ENCODE results near the gene MRTFB.

- TF ChIP-seq, protein P1, sequence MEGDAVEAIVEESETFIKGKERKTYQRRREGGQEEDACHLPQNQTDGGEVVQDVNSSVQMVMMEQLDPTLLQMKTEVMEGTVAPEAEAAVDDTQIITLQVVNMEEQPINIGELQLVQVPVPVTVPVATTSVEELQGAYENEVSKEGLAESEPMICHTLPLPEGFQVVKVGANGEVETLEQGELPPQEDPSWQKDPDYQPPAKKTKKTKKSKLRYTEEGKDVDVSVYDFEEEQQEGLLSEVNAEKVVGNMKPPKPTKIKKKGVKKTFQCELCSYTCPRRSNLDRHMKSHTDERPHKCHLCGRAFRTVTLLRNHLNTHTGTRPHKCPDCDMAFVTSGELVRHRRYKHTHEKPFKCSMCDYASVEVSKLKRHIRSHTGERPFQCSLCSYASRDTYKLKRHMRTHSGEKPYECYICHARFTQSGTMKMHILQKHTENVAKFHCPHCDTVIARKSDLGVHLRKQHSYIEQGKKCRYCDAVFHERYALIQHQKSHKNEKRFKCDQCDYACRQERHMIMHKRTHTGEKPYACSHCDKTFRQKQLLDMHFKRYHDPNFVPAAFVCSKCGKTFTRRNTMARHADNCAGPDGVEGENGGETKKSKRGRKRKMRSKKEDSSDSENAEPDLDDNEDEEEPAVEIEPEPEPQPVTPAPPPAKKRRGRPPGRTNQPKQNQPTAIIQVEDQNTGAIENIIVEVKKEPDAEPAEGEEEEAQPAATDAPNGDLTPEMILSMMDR (IDR thresholded peaks at IDR 0.05; ENCODE audit: low read length) = no peak
- TF ChIP-seq EZH2 (optimal IDR thresholded peaks at IDR 0.05; ENCODE audit: low read depth, low read length) (no peak), EZH2phosphoT487 (IDR thresholded peaks at IDR 0.05; ENCODE audit: low read length) (no peak)
These were observed 48.7 kb downstream of the MRTFB start for GRCh38 chr16:14119799-14120198.
